K562 (cell line): Measurements from ENCODE around the gene MRPL9. TPM values are rescaled to one million over a fixed set of nuclear protein-coding genes. Genes with fewer than 3 reads are reported as not detected.

Experiments used
- ATAC-seq: fragments of 200-7000 bp; cut with Tn5 transposase; 3 replicates; pipeline ENCODE4 v1.9.1; 2020; ENCODE audit warnings: moderate library complexity
- BruUV-seq: library from RNA; stranded (reverse); fragments of 400-500 nt; replicated peaks from 2 replicates; lab custom pipeline; 2021; lab: Mats Ljungman, UMichigan
- CTCF ChIA-PET: fragments of 300-600 bp; formaldehyde crosslinking; extraction: SDS; loops from one replicate; lab custom pipeline; 2021; ENCODE audit warnings: low intra/inter-chr PET ratio; lab: Yijun Ruan, JAX
- POLR2A ChIA-PET: fragments of 300-600, 350-650 bp; sonication (Branson Sonifier 250); formaldehyde crosslinking; extraction: SDS; loops from one replicate; lab custom pipeline; 2021; ENCODE audit warnings: antibody characterized with exemption, inconsistent platforms; lab: Yijun Ruan, JAX
- DNase-seq, 4 experiments: peaks; one replicate each; pipeline versions ENCODE4 v3.0.0 to v3.0.0-alpha.2; 2011 to 2018; ENCODE audit warnings: low spot score in 3 of 4, mixed read lengths in 3 of 4; ENCODE audit errors: extremely low read depth in 1 of 4
- FAIRE-seq: peaks from 2 replicates; lab custom pipeline; 2011; peaks lifted over from hg19 to GRCh38; lab: Jason Lieb, UNC
- H2AFZ ChIP-seq: 2 replicates; pipeline ENCODE4 v1.6.0; 2011; ENCODE audit warnings: low read depth, low read length, control low read depth, inconsistent platforms
- H3K27ac ChIP-seq: fragments of 200-600 bp; 3 replicates; pipeline ENCODE4 v1.8.0; 2011; ENCODE audit warnings: low read depth, mild to moderate bottlenecking, control low read depth, inconsistent platforms, low read length, moderate library complexity, mixed read lengths; ENCODE audit errors: extremely low read depth
- H3K27me3 ChIP-seq, 2 experiments: fragments of 300-600 bp in 1 of 2; 2 replicates in 1 of 2; 3 replicates in 1 of 2; pipeline versions ENCODE4 v1.6.0 to v1.8.0; 2011; ENCODE audit warnings: inconsistent platforms in 2 of 2, low read length in 2 of 2, mild to moderate bottlenecking in 1 of 2, mixed read lengths in 1 of 2, moderate library complexity in 1 of 2; ENCODE audit not compliant: control insufficient read depth in 2 of 2, insufficient read depth in 2 of 2
- H3K36me3 ChIP-seq: fragments of 300-600 bp; 3 replicates; pipeline ENCODE4 v1.8.0; 2011; ENCODE audit warnings: mild to moderate bottlenecking, low read length, inconsistent platforms; ENCODE audit not compliant: control insufficient read depth, insufficient read depth
- H3K4me1 ChIP-seq, 2 experiments: fragments of 200-600 bp in 1 of 2; replicated peaks in 1 of 2; 2 replicates in 1 of 2; 3 replicates in 1 of 2; pipeline versions ENCODE4 v1.5.1 to v1.8.0; 2011; ENCODE audit warnings: inconsistent platforms in 2 of 2, low read length in 2 of 2, mild to moderate bottlenecking in 1 of 2, mixed read lengths in 1 of 2, moderate library complexity in 1 of 2; ENCODE audit not compliant: control insufficient read depth in 2 of 2, insufficient read depth in 2 of 2
- H3K4me2 ChIP-seq: 2 replicates; pipeline ENCODE4 v1.6.1; 2011; ENCODE audit warnings: low read length, control low read depth, inconsistent platforms, mixed read lengths; ENCODE audit not compliant: insufficient read depth
- H3K4me3 ChIP-seq: fragments of 200-600 bp; sonication (generic), shearing (Covaris generic); 2 replicates; pipeline ENCODE4 v1.5.1; 2016; ENCODE audit warnings: control low read depth, inconsistent platforms
- H3K79me2 ChIP-seq: fragments of 200-600 bp; 3 replicates; pipeline ENCODE4 v1.8.0; 2011; ENCODE audit warnings: low read length, inconsistent platforms; ENCODE audit not compliant: control insufficient read depth, insufficient read depth
- H3K9ac ChIP-seq, 2 experiments: 2 replicates each; pipeline versions ENCODE4 v1.6.0 to v1.6.1; 2011; ENCODE audit warnings: low read depth in 2 of 2, low read length in 2 of 2, control low read depth in 1 of 2, inconsistent platforms in 1 of 2, mild to moderate bottlenecking in 1 of 2, mixed read lengths in 1 of 2; ENCODE audit not compliant: insufficient read depth in 1 of 2
- H3K9me1 ChIP-seq: one replicate; pipeline ENCODE4 v1.6.0; 2011; ENCODE audit warnings: inconsistent platforms, mild to moderate bottlenecking, low read length, moderate library complexity; ENCODE audit not compliant: control insufficient read depth, insufficient read depth
- H3K9me3 ChIP-seq: replicated peaks from 2 replicates; pipeline ENCODE4 v1.5.1; 2011; ENCODE audit warnings: low read depth, low read length, inconsistent platforms; ENCODE audit not compliant: control insufficient read depth, insufficient read depth
- H4K20me1 ChIP-seq: replicated peaks from 2 replicates; pipeline ENCODE4 v1.6.1; 2011; ENCODE audit warnings: low read length, inconsistent platforms, mixed read lengths; ENCODE audit not compliant: control insufficient read depth, insufficient read depth
- BRD9 ChIP-seq: fragments of 450-650 bp; IDR thresholded peaks from 2 replicates; pipeline ENCODE4 v1.6.1; 2018; ENCODE audit warnings: low read depth; ENCODE audit not compliant: partially characterized antibody
- DDX20 ChIP-seq: fragments of 450-650 bp; IDR thresholded peaks from 2 replicates; pipeline ENCODE4 v1.6.1; 2016; ENCODE audit warnings: missing genetic modification characterization, low read depth, mild to moderate bottlenecking, missing compliant biosample characterization, moderate library complexity
- HNRNPLL ChIP-seq: fragments of 200-400 bp; formaldehyde crosslinking; IDR thresholded peaks from 2 replicates; pipeline ENCODE4 v1.6.1; 2017; ENCODE audit warnings: low read length, low read depth, mild to moderate bottlenecking; ENCODE audit not compliant: poor library complexity, severe bottlenecking
- PCBP2 ChIP-seq: fragments of 200-400 bp; formaldehyde crosslinking; IDR thresholded peaks from 2 replicates; pipeline ENCODE4 v1.6.1; 2018; ENCODE audit warnings: low read length, low read depth, mild to moderate bottlenecking, moderate library complexity; ENCODE audit not compliant: poor library complexity, severe bottlenecking
- PTTG1 ChIP-seq: fragments of 450-650 bp; IDR thresholded peaks from 2 replicates; pipeline ENCODE4 v1.6.1; 2016; ENCODE audit warnings: low read depth, mild to moderate bottlenecking, missing genetic modification characterization, missing compliant biosample characterization
- STAT6 ChIP-seq: sonication (generic); formaldehyde crosslinking; IDR thresholded peaks from 2 replicates; pipeline ENCODE4 v1.8.1; 2023; ENCODE audit warnings: mild to moderate bottlenecking, missing genetic modification reagents
- ZNF444 ChIP-seq: fragments of 250-450 bp; sonication (Bioruptor Pico); IDR thresholded peaks from 2 replicates; pipeline ENCODE4 v1.4.0; 2020; ENCODE audit warnings: mild to moderate bottlenecking, moderate library complexity
- ZNF76 ChIP-seq: fragments of 250-450 bp; sonication (Bioruptor Pico); IDR thresholded peaks from 2 replicates; pipeline ENCODE4 v1.4.0; 2020; ENCODE audit warnings: mild to moderate bottlenecking, moderate library complexity, borderline replicate concordance
- WGBS: fragments of 100-300 bp; shearing (Covaris generic); methylation state at CpG from one replicate; pipeline ENCODE4 v1.1.6; 2016; ENCODE audit warnings: low coverage, mixed read lengths; ENCODE audit not compliant: insufficient coverage; ENCODE audit errors: missing lambda C conversion rate; 5-methylcytosine and 5-hydroxymethylcytosine counted together
- in situ Hi-C: fragments of 300-500 bp; cut with MboI; formaldehyde crosslinking; loops from 4 replicates; pipeline ENCODE4 v1.15.0; 2018; ENCODE audit warnings: inconsistent platforms, mixed read lengths
- intact Hi-C: fragments of 100-400 bp; cut with micrococcal nuclease; formaldehyde crosslinking; loops from 2 replicates; pipeline ENCODE4 v1.14.2; 2022
- polyA plus RNA-seq, 8 experiments: library from polyadenylated mRNA; depleted of rRNA in 4 of 8; stranded (reverse) in 5 of 8; unstranded in 3 of 8; fragments of >200 nt; fragmentation: Nextera tagmentation in 2 of 8; fragmentation: Illumina TruSeq in 1 of 8; extraction: Ambion mirVana in 2 of 8; extraction: Trizol in 1 of 8; gene quantifications; 2 replicates each; pipeline versions ENCODE4 v1.2.1 to v1.2.3, GENCODE V29; 2011 to 2014; ENCODE audit warnings: inconsistent platforms in 1 of 8, missing spikeins in 1 of 8
- total RNA-seq, 7 experiments: library from RNA; depleted of rRNA in 6 of 7; stranded (reverse); fragments of >200 nt in 6 of 7; fragmentation: Illumina TruSeq in 2 of 7; extraction: Trizol in 2 of 7; gene quantifications; 2 replicates each; pipeline versions ENCODE4 v1.2.1 to v1.2.3, GENCODE V29; 2011 to 2021; ENCODE audit warnings: low replicate concordance in 1 of 7
- TF ChIP-seq, protein P1 (sequence below): fragments of 250-450 bp; sonication (Bioruptor Pico); IDR thresholded peaks from 2 replicates; pipeline ENCODE4 v1.9.0; 2021; ENCODE audit warnings: mild to moderate bottlenecking

The MRPL9 gene
- total and polyA plus RNA-seq, 9 of the 15 experiments (the other 6 are each of a cell fraction or from before 2014, with no cell fraction given): 38.0 to 162 (median 111) TPM

DNA sequence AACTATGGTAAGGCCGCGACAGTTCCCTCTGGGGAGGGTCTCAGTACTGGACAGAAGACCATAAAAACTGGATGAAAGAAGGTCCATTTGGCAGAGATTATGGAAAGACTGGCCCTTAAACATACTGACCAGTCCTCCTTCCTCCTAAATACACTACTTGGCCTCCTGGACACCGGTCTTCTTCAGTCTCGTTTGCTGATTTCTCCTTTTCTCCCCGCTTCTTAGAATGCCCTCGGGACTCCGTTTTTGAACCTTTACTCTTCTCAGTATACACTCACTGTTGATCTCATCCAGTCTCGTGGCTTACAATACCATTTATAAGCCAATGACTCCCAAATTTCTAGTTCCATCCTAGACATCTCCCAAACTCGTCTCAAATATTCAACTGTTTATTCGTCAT, 694 bp upstream of the MRPL9 start:
- Histone ChIP-seq H3K27me3 (no peaks in the 10 kb centered on the region), H3K4me2 (peak overlapping the region; percentile 93), H4K20me1 (no peaks in the 10 kb centered on the region), H3K9me3 (no peaks in the 10 kb centered on the region), H3K9me1 (no peaks in the 10 kb centered on the region), H3K9ac (peak overlapping the region; percentile 94 to 96), H2AFZ (peak overlapping the region; percentile 97), H3K4me3 (peak overlapping the region; percentile 95), H3K27ac (peak overlapping the region; percentile 88), H3K79me2 (peaks cover 23% of the 10 kb centered on the region; the same call in 2 of the 3 replicates), H3K4me1 (peaks cover 3 to 11% of the 10 kb centered on the region in 2 experiments; a peak in 2 of 5 replicates), H3K36me3 (peaks cover 32% of the 10 kb centered on the region; the same call in 2 of the 3 replicates)
- DNase-seq (peak in 2 of 4 experiments; percentile 23 to 28), ATAC-seq (peak; percentile 19), FAIRE-seq (peak; percentile 60)
- BruUV-seq: no TSS peak
- in situ Hi-C loops (no loop called here), intact Hi-C loops (no loop called here)
- POLR2A ChIA-PET: interaction anchor here (1.0 to 2.9 kb wide), 3 partner anchors 11 to 21 kb away, joined by 3 to 13 read pairs (median 3); no protein-coding TSS in a partner anchor
- no peak for TF ChIP-seq PTTG1 (tag)
- 11% methylated on average over 10 of the region's 10 CpGs for WGBS
- CTCF ChIA-PET: no interaction called here

- Histone ChIP-seq H2AFZ (no peak overlapping the region), H3K79me2 (peaks cover 23% of the 10 kb centered on the region; the same call in 2 of the 3 replicates), H3K9ac (no peak overlapping the region), H3K4me3 (no peak overlapping the region), H3K4me1 (peaks cover 3 to 10% of the 10 kb centered on the region in 2 experiments; a peak in 4 of 5 replicates), H3K36me3 (peaks cover 40% of the 10 kb centered on the region; the same call in 2 of the 3 replicates), H3K27me3 (no peaks in the 10 kb centered on the region), H3K9me3 (no peaks in the 10 kb centered on the region), H3K9me1 (no peaks in the 10 kb centered on the region), H3K27ac (no peak overlapping the region), H4K20me1 (no peaks in the 10 kb centered on the region), H3K4me2 (no peak overlapping the region)
- 79% methylated on average over 5 of the region's 7 CpGs for WGBS
- in situ Hi-C loops (no loop called here), intact Hi-C loops (no loop called here)
- FAIRE-seq (no peak), ATAC-seq (no peak), DNase-seq (no peak)
- BruUV-seq: no TSS peak
- ChIA-PET CTCF (no interaction called here), POLR2A (interaction anchor here (0.6 to 2.3 kb wide), 2 partner anchors 14 to 450 kb away, joined by 3 to 11 read pairs; no protein-coding TSS in a partner anchor)
- TF ChIP-seq HNRNPLL (no peak), ZNF444 (no peak), BRD9 (no peak), PTTG1 (tag) (no peak), PCBP2 (no peak), DDX20 (tag) (no peak), STAT6 (no peak), ZNF76 (CRISPR knock-in tag) (no peak)
- TF ChIP-seq, protein P1, sequence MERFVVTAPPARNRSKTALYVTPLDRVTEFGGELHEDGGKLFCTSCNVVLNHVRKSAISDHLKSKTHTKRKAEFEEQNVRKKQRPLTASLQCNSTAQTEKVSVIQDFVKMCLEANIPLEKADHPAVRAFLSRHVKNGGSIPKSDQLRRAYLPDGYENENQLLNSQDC (CRISPR knock-in tag): no peak
Observed at GRCh38 chr1:151760597-151761385, 2.5 kb downstream of the MRPL9 start.
